ENCODE results near the gene BLCAP. TPM values are rescaled to one million over a fixed set of nuclear protein-coding genes. Genes with fewer than 3 reads are reported as not detected.
"Not testable (repeated sequence)": the region's sequence is repeated elsewhere in the genome, so short reads cannot be mapped to it uniquely, and the experiment has no call there.

BLCAP gene, protein sequence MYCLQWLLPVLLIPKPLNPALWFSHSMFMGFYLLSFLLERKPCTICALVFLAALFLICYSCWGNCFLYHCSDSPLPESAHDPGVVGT
- polyA plus RNA-seq (ENCODE audit: low read depth in 6 of 6), result 100 to 1,000 TPM; 202 to 268 (median 213) TPM

DNA sequence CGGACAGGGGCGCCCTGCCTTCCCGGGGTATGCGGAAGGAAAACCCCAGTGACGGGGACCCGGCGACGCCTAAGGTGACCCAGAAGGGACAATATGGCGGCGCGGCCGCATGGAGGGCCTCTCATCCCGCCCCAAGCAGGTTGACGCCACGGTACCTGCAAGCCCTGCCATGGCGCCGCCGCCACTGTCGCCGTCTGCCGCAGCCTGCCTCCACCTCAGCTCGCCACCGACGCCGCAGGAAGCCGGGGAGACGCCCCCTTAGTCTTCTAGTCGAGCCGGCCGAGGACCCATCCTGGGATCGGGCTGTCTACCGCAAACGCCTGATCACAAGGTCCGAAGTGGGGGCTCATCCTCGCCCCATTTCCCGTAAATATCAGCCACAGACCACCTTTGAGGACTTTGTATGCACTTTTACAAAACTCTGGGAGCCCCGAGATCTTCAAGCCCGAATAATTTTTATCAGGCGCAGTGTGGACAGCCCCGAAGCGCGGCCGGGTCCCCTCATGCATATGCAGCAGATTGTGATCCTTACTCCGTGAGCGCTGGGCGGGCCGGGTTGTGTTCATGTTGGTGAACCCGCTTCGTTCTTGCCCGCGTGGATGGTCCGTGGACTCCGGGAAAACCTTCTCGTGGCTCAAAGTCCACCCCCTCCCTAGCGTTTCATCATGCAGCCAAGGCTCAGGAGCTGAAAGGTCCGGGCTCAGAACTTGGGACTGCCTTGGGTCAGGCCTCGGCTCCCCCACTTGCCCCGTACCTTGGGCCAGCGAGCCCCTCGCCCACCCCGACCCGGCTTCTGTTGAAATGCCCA lies at the start of gene BLCAP:
Gene BLCAP (minus strand): TSS at position 239 of the 808 bp plus-strand sequence. CDS start 8,702 bp downstream, outside the sequence.
- Mint-ChIP-seq H3K27ac (peak within 1 kb of the TSS; percentile 99 to 100 (median 100)), H3K27me3 (peaks cover 0 to 6% (median 0%) of the 10 kb centered on the region in 3 donors), H3K36me3 (peaks cover 0 to 7% of the 10 kb centered on the region in 2 donors), H3K4me1 (peaks cover 51 to 58% (median 57%) of the 10 kb centered on the region in 3 donors), H3K4me3 (peak within 1 kb of the TSS; percentile 86 to 99 (median 90)), H3K9me3 (no peaks in the 10 kb centered on the region)
- DNase-seq (peak; percentile 95), ATAC-seq (ENCODE audit: low read depth in 2 of 2) (peak; percentile 84 to 86)

GRCh38 chr20:37577436-37577835 lies 49.8 kb upstream of the BLCAP start:
- H3K36me3 Mint-ChIP-seq; DNase-seq; ATAC-seq (ENCODE audit: low read depth in 2 of 2); H3K9me3 Mint-ChIP-seq: not testable (repeated sequence)
- Mint-ChIP-seq H3K4me1 (peaks cover 20 to 38% (median 28%) of the 10 kb centered on the region in 3 donors), H3K27me3 (peaks cover 8 to 37% (median 34%) of the 10 kb centered on the region in 3 donors), H3K4me3 (peak overlapping the region in 2 of 8 donors; percentile 49 to 76), H3K27ac (peak overlapping the region in 2 of 6 donors; percentile 44 to 53)

DNA sequence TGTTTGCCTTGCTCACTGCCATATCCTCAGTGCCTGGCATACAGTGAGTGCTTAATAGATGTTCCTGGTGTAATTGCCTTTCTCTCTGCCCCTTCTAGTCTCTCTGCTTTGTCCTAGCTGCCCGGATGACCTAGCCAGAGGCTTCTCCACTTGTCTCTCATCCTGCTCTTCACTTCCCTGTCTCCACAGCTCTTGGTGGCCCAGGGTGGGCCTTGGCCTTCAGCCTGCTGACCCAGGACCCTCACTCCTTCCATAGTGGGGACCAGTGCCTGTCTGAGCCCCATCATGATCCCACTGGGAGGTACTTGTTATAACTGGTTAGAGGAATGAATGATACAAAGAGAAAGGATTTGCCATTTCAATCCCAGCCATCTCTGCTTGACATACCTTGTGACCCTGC lies 49.2 kb upstream of the BLCAP start:
- peak overlapping the region in 1 of 6 donors; percentile 32 for H3K27ac Mint-ChIP-seq
- DNase-seq (no peak), ATAC-seq (ENCODE audit: low read depth in 2 of 2) (no peak)
- H3K9me3 Mint-ChIP-seq, result peaks cover 0 to 3% (median 0%) of the 10 kb centered on the region in 7 donors
- peaks cover 20 to 38% (median 28%) of the 10 kb centered on the region in 3 donors for H3K4me1 Mint-ChIP-seq
- peaks cover 0 to 8% of the 10 kb centered on the region in 2 donors for H3K36me3 Mint-ChIP-seq
- H3K27me3 Mint-ChIP-seq, result peaks cover 7 to 41% (median 37%) of the 10 kb centered on the region in 3 donors
- peak overlapping the region in 7 of 8 donors; percentile 38 to 85 (median 63) for H3K4me3 Mint-ChIP-seq

DNA sequence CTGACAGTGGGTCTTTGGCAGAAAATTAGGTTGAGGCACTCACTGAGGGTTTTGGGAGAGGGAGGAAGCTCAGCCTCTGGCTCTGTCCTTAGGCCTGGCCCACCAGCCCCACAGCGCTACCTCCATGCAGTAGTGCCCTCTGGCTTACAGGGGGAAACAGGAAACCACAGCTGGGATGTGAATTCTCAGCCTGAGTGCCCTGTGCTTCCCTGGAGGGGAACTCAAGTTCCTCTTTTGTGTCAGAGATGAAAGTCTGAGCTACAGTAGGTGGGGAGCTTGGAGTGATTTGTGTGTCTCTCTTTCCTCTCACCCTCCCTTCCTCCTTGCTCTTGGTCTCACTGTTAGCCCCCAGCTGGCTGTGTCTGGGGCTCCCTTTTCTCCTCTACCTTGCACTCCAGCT lies 48.2 kb upstream of the BLCAP start:
- peaks cover 0 to 3% (median 0%) of the 10 kb centered on the region in 7 donors for H3K9me3 Mint-ChIP-seq
- peaks cover 20 to 38% (median 28%) of the 10 kb centered on the region in 3 donors for H3K4me1 Mint-ChIP-seq
- peak overlapping the region in 5 of 8 donors; percentile 14 to 85 (median 26) for H3K4me3 Mint-ChIP-seq
- H3K36me3 Mint-ChIP-seq, result peaks cover 0 to 8% of the 10 kb centered on the region in 2 donors
- peaks cover 7 to 45% (median 44%) of the 10 kb centered on the region in 3 donors for H3K27me3 Mint-ChIP-seq
- DNase-seq (peak; percentile 26), ATAC-seq (ENCODE audit: low read depth in 2 of 2) (peak; percentile 75 to 92)
- peak overlapping the region in 1 of 6 donors; percentile 4 for H3K27ac Mint-ChIP-seq

GRCh38 chr20:37574199-37574890 lies 46.7 kb upstream of the BLCAP start:
- peaks cover 0 to 3% (median 0%) of the 10 kb centered on the region in 7 donors for H3K9me3 Mint-ChIP-seq
- H3K27me3 Mint-ChIP-seq, result peaks cover 8 to 42% (median 41%) of the 10 kb centered on the region in 3 donors
- H3K36me3 Mint-ChIP-seq, result peaks cover 0 to 8% of the 10 kb centered on the region in 2 donors
- H3K27ac Mint-ChIP-seq, result no peak overlapping the region
- H3K4me1 Mint-ChIP-seq, result peaks cover 20 to 35% (median 22%) of the 10 kb centered on the region in 3 donors
- DNase-seq (no peak), ATAC-seq (ENCODE audit: low read depth in 2 of 2) (no peak)
- H3K4me3 Mint-ChIP-seq, result no peak overlapping the region

DNA sequence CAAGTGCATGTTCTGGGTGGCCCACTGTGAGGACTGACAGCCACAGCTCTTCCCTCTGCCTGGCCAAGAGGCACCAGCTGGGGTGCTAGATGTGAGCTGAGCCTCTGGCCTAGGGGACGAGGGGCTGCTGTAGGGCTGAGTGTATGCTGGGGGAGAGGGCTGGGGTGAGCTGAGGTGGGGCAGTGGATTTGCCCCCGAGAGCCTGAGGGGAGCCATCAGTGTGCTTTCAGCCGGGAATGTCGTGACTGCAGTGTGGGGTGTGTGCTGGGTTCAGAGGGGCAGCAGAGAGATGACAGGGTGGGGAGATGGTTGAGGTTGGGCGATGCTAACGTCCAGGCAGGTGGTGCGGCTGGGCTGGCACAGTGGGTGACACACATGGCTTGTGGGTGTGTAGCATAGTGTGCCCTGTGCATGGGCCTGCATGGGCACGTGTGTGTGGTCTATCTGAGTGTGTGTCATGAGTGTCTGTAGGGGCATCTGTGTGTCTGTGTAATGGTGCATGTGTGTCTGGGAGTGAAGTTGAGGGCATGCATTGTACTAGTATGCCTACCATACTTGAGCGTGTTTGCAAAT lies 46.0 kb upstream of the BLCAP start:
- ATAC-seq (ENCODE audit: low read depth in 2 of 2) (no peak), DNase-seq (no peak)
- H3K36me3 Mint-ChIP-seq, result peaks cover 0 to 8% of the 10 kb centered on the region in 2 donors
- no peak overlapping the region for H3K4me3 Mint-ChIP-seq
- H3K9me3 Mint-ChIP-seq, result peaks cover 0 to 3% (median 0%) of the 10 kb centered on the region in 7 donors
- peak overlapping the region in 1 of 6 donors; percentile 10 for H3K27ac Mint-ChIP-seq
- H3K27me3 Mint-ChIP-seq, result peaks cover 12 to 49% (median 46%) of the 10 kb centered on the region in 3 donors
- peaks cover 20 to 33% (median 22%) of the 10 kb centered on the region in 3 donors for H3K4me1 Mint-ChIP-seq

DNA sequence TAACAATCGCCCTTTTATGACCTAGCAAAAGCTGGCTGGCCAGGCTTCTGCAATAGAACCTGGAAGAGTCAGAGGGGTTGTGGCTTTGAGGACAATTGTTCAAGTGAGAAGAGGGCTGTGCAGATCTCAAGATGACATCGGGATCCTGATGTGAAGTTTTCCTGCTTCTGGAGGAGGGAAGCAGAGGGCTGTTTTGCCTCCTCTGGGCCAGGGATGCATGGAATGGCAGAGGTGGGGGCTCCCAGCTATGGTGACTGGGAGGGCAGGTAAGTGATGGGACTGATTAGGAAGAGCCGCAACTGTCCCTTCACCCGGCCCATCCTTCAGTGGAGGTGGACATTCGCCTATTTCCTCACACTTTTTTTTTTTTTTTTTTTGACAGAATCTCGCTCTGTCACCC lies 43.4 kb upstream of the BLCAP start:
- peaks cover 0 to 3% (median 0%) of the 10 kb centered on the region in 7 donors for H3K9me3 Mint-ChIP-seq
- H3K36me3 Mint-ChIP-seq, result peaks cover 0 to 8% of the 10 kb centered on the region in 2 donors
- DNase-seq, result no peak
- peaks cover 10 to 21% (median 14%) of the 10 kb centered on the region in 3 donors for H3K4me1 Mint-ChIP-seq
- peaks cover 25 to 69% (median 62%) of the 10 kb centered on the region in 3 donors for H3K27me3 Mint-ChIP-seq
- ATAC-seq (ENCODE audit: low read depth in 2 of 2), result no peak
- no peak overlapping the region for H3K27ac Mint-ChIP-seq
- H3K4me3 Mint-ChIP-seq, result no peak overlapping the region

GRCh38 chr20:37570419-37570818 lies 42.7 kb upstream of the BLCAP start:
- no peak for DNase-seq
- Mint-ChIP-seq H3K9me3 (peaks cover 0 to 3% (median 0%) of the 10 kb centered on the region in 7 donors), H3K27ac (no peak overlapping the region), H3K36me3 (peaks cover 0 to 8% of the 10 kb centered on the region in 2 donors), H3K27me3 (peaks cover 28 to 73% (median 66%) of the 10 kb centered on the region in 3 donors), H3K4me3 (peak overlapping the region in 1 of 8 donors; percentile 8), H3K4me1 (peaks cover 7 to 16% (median 9%) of the 10 kb centered on the region in 3 donors)
- ATAC-seq (ENCODE audit: low read depth in 2 of 2), result no peak

DNA sequence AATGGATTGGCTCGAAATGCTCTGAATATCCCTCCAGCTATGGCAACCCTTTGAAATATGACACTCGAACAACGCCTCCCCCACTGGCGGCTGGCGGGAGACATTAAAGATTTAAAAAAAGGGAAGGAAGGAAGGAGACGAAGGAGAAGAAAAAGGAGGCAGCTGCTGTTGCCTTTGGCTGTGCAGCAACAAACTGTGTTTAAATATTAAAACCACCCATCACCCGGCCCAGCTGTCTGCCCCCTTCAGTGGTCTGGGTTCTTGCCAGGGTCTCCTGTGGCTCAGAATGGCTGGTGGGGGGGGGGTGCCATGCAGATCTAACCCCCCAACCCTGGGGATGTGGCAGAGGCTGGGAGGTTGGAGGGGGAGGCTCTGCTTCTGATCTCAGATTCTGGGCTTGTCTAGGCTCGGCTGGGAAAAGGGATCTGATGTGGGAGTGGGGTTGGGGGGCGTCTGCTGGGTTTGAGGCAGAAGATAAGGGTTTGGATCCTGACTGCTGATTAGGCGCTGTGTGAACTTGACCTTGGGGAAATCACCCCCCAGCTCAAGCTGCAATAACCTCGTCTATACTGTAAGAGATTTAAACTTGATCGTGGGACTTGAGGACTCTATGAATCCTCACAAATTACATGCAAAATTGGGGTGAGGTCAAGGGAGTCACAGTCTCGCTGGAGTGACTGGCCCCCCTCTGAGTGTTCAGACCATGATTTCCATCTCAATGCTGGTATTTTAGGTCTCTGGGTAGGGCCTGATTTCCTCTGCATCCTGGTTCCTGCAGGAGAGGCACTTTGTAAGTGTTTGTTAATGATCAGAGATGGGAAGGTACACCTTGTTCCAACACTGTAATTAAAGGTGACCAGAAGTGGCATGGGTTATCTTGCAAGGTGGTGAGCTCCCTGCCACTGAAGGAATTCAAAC lies 40.3 kb upstream of the BLCAP start:
- Mint-ChIP-seq H3K9me3 (no peaks in the 10 kb centered on the region), H3K36me3 (peaks cover 0 to 5% of the 10 kb centered on the region in 2 donors), H3K27me3 (peaks cover 39 to 79% (median 60%) of the 10 kb centered on the region in 3 donors), H3K27ac (peak overlapping the region in 2 of 6 donors; percentile 39 to 57), H3K4me1 (peaks cover 7 to 9% (median 8%) of the 10 kb centered on the region in 3 donors), H3K4me3 (no peak overlapping the region)
- DNase-seq, result no peak
- no peak for ATAC-seq (ENCODE audit: low read depth in 2 of 2)

DNA sequence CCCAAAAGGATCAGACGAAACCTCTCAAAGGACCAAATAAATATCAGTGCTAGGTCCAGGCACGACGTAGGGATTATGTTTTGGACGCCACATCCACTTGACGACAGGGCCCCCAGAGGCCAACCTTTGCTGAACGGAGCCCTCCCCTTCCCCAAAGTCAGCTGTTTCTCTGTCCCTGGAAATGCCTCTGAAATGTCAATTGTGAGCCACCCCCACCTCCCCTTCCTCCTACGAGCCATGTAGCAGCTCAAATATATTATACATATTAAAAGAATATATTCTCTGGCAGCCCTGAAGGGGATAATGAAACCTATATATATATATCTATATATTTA lies 39.6 kb upstream of the BLCAP start:
- Mint-ChIP-seq H3K9me3 (no peaks in the 10 kb centered on the region), H3K36me3 (no peaks in the 10 kb centered on the region), H3K27me3 (peaks cover 41 to 76% (median 58%) of the 10 kb centered on the region in 3 donors), H3K27ac (no peak overlapping the region), H3K4me3 (no peak overlapping the region), H3K4me1 (peaks cover 7 to 9% (median 8%) of the 10 kb centered on the region in 3 donors)
- DNase-seq, result no peak
- no peak for ATAC-seq (ENCODE audit: low read depth in 2 of 2)

DNA sequence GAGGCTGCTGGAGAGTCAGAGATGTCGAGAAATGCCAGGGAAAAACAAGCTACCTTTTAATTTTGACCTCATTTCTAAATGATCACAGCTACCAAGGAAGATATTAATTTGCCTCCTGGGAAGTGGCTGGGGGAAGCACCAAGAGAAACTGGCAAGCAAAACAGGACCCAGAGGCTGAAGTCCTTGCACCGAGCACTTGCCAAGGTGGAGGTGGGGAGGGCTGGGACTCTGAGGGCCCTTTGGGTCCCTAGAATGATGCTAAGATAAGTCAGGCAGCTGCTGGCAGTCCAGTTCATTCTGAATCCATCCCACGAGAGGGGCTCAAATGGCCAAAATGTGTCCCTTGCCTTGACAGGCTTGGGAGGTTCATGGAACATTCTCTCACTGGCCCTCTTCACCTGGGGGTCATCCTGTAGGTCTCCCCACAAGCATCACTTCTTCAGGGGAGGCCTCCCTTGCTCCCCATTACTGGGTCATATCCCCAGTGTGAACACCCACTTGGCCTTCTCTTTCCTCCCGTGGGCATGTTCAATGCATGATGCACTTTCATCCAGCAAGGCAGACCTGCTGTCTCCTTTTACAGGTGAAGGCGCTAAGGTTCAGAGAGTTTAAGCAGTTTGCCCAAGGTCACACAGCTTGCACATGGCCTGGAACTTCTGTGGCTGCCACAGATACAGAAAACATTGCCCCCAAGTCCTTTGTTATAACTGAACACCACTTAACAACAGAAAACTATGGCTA lies 39.1 kb upstream of the BLCAP start:
- H3K4me1 Mint-ChIP-seq, result peaks cover 7 to 9% (median 8%) of the 10 kb centered on the region in 3 donors
- DNase-seq, result no peak
- no peak overlapping the region for H3K4me3 Mint-ChIP-seq
- peaks cover 43 to 77% (median 58%) of the 10 kb centered on the region in 3 donors for H3K27me3 Mint-ChIP-seq
- ATAC-seq (ENCODE audit: low read depth in 2 of 2), result no peak
- no peaks in the 10 kb centered on the region for H3K36me3 Mint-ChIP-seq
- no peaks in the 10 kb centered on the region for H3K9me3 Mint-ChIP-seq
- H3K27ac Mint-ChIP-seq, result no peak overlapping the region
